Fibroblast of skin of abdomen (primary cell): ENCODE measurements around the gene LRRFIP1.

Experiments used
- DNase-seq: peaks from one replicate; pipeline ENCODE4 v3.0.0-alpha.2; 2013

LRRFIP1 gene

GRCh38 chr2:237617587-237617982, 9.8 kb upstream of the LRRFIP1 start:
- no peak for DNase-seq

GRCh38 chr2:237618449-237618848, 8.9 kb upstream of the LRRFIP1 start:
- DNase-seq = peak; percentile 62

- DNase-seq = no peak
Observed at GRCh38 chr2:237623428-237624403, 3.7 kb upstream of the LRRFIP1 start.

GRCh38 chr2:237624565-237624964, 2.8 kb upstream of the LRRFIP1 start:
- DNase-seq = no peak

GRCh38 chr2:237625216-237625705, 2.1 kb upstream of the LRRFIP1 start:
- no peak for DNase-seq

GRCh38 chr2:237625777-237626176, 1.6 kb upstream of the LRRFIP1 start:
- DNase-seq = no peak

- no peak for DNase-seq
Observed at GRCh38 chr2:237626813-237627440, 460 bp upstream of the LRRFIP1 start.

GRCh38 chr2:237628247-237629187, 1.1 kb downstream of the LRRFIP1 start:
- no peak for DNase-seq

- DNase-seq = no peak
Observed at GRCh38 chr2:237629188-237629534, 1.8 kb downstream of the LRRFIP1 start.

GRCh38 chr2:237629739-237630138, 2.4 kb downstream of the LRRFIP1 start:
- DNase-seq = peak; percentile 44

GRCh38 chr2:237630216-237631000, 3.0 kb downstream of the LRRFIP1 start:
- no peak for DNase-seq

- no peak for DNase-seq
Observed at GRCh38 chr2:237631007-237631785, 3.8 kb downstream of the LRRFIP1 start.

GRCh38 chr2:237631801-237632585, 4.6 kb downstream of the LRRFIP1 start:
- DNase-seq = no peak

GRCh38 chr2:237633061-237633561, 5.7 kb downstream of the LRRFIP1 start:
- DNase-seq = no peak

- no peak for DNase-seq
Observed at GRCh38 chr2:237636578-237636977, 9.2 kb downstream of the LRRFIP1 start.

GRCh38 chr2:237637429-237638135, 10.2 kb downstream of the LRRFIP1 start:
- DNase-seq = no peak

GRCh38 chr2:237638176-237638575, 10.8 kb downstream of the LRRFIP1 start:
- DNase-seq = no peak

- DNase-seq = no peak
Observed at GRCh38 chr2:237639052-237639835, 11.9 kb downstream of the LRRFIP1 start.
